Measurements from ENCODE around the gene FKBP11. TPM values are rescaled to one million over a fixed set of nuclear protein-coding genes. Genes with fewer than 3 reads are reported as not detected.

The FKBP11 gene
- total RNA-seq, 1 experiment from 2014 or later = 25.5 TPM

DNA sequence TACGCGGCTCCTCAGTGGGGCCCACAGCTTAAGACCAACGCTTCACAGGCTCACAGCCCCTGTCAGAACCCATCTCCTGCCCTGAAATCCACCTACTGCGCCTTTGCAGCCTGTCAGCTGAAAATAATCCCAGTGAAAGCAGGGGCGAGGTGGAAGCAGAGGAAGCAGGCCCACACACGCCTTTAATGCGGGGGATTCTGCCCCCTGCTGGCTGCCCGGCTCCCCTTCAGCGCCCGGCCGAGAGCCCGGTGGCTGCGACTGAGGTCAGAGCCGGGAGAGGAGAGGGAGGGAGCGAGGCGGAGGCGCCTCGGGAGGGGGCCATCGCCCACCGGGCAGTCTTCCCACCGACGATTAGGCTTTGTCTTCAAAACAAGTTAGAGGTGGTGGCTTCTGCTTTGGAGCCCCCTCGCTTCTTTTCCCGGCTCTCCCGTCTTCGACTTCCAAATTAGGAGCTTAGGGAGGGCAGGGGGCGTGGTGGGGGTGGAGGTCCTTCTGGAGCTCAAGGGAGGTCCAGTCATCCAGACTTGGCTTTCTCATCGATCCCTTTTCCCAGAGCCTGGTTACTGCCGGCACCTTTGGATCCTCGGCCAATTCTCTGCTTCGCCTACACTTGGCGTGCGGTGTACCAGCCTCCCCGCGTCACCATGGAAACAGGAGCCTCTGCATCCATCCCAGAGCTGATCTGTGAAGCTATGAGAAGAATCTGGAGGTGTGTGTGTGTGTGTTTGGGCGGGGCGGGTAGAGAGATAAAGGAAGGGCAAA is 34.5 kb downstream of the FKBP11 start:
- Histone ChIP-seq H2AFZ (no peak overlapping the region), H3K27me3 (ENCODE audit: insufficient read depth, low read depth) (peaks cover 7% of the 10 kb centered on the region; the same call in 1 of the 2 replicates), H3K4me2 (peak overlapping the region; percentile 55), H3K9me2 (ENCODE audit: insufficient read depth) (no peaks in the 10 kb centered on the region), H4K20me1 (ENCODE audit: insufficient read depth) (no peaks in the 10 kb centered on the region), H3K4me3 (no peak overlapping the region), H3K79me2 (ENCODE audit: low read depth) (no peaks in the 10 kb centered on the region), H3K27ac (no peak overlapping the region), H3F3A (ENCODE audit: insufficient read depth, low read depth) (no peaks in the 10 kb centered on the region; the same call in 1 of the 2 replicates), H3K4me1 (replicated peaks; ENCODE audit: insufficient read depth) (no peaks in the 10 kb centered on the region), H3K9me3 (ENCODE audit: insufficient read depth, low read depth) (no peaks in the 10 kb centered on the region), H3K36me3 (ENCODE audit: low read depth) (no peaks in the 10 kb centered on the region)
- ChIA-PET POLR2A (ENCODE audit: unreplicated experiment) (interaction anchor here (0.6 kb wide), 1 partner anchor 25 kb away, joined by 5 read pairs; no protein-coding TSS in a partner anchor), CTCF (interaction anchor here (0.6 to 2.3 kb wide), 9 partner anchors 16 to 151 kb away, joined by 3 to 19 read pairs (median 4); partner anchors contain the start of genes ARF3 and DDX23)
- peak; percentile 41 to 78 for DNase-seq
- BruUV-seq (replicated peaks) = no TSS peak
- no peak for TF ChIP-seq EZH2 (IDR thresholded peaks at IDR 0.05; ENCODE audit: low read depth)
- TF ChIP-seq, protein P1, sequence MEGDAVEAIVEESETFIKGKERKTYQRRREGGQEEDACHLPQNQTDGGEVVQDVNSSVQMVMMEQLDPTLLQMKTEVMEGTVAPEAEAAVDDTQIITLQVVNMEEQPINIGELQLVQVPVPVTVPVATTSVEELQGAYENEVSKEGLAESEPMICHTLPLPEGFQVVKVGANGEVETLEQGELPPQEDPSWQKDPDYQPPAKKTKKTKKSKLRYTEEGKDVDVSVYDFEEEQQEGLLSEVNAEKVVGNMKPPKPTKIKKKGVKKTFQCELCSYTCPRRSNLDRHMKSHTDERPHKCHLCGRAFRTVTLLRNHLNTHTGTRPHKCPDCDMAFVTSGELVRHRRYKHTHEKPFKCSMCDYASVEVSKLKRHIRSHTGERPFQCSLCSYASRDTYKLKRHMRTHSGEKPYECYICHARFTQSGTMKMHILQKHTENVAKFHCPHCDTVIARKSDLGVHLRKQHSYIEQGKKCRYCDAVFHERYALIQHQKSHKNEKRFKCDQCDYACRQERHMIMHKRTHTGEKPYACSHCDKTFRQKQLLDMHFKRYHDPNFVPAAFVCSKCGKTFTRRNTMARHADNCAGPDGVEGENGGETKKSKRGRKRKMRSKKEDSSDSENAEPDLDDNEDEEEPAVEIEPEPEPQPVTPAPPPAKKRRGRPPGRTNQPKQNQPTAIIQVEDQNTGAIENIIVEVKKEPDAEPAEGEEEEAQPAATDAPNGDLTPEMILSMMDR (conservative IDR thresholded peaks at IDR 0.05) = peak; percentile 90
- intact Hi-C loops (cut with micrococcal nuclease; ENCODE audit: unreplicated experiment) = loop anchor here (1.0 kb wide), 1 partner anchor 38 kb away; no protein-coding TSS in a partner anchor

DNA sequence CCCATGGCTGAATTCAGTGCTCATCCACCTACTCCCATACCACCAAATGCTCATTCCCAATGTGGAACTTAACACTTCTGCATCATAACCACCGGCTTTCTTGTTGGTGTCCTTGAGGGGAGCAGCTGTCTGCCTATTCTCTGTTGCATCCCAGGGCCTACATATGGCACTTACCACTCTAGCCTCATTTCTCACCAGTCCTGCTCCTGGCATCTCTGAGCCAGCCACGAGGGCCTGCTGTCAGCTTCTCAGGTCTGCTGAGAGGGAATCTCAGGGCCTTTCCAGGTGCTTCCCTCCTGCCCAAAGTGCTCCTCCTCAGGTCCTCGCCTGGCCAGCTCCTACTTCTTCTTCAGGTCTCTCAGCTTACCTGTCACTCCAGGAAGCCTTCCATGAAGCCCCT is 35.6 kb downstream of the FKBP11 start:
- no peaks in the 10 kb centered on the region for H4K20me1 ChIP-seq (ENCODE audit: insufficient read depth)
- TF ChIP-seq, protein P1 (conservative IDR thresholded peaks at IDR 0.05) = no peak
- TF ChIP-seq EZH2 (IDR thresholded peaks at IDR 0.05; ENCODE audit: low read depth) = no peak
- no peak for DNase-seq
- no peaks in the 10 kb centered on the region for H3K36me3 ChIP-seq (ENCODE audit: low read depth)
- no peaks in the 10 kb centered on the region for H3K4me1 ChIP-seq (replicated peaks; ENCODE audit: insufficient read depth)
- H3F3A ChIP-seq (ENCODE audit: insufficient read depth, low read depth) = no peaks in the 10 kb centered on the region; the same call in 1 of the 2 replicates
- peaks cover 7% of the 10 kb centered on the region; the same call in 1 of the 2 replicates for H3K27me3 ChIP-seq (ENCODE audit: insufficient read depth, low read depth)
- no peaks in the 10 kb centered on the region for H3K79me2 ChIP-seq (ENCODE audit: low read depth)
- no peak overlapping the region for H3K4me2 ChIP-seq
- intact Hi-C loops (cut with micrococcal nuclease; ENCODE audit: unreplicated experiment) = loop anchor here (1.0 kb wide), 1 partner anchor 36 kb away; no protein-coding TSS in a partner anchor
- H3K9me3 ChIP-seq (ENCODE audit: insufficient read depth, low read depth) = no peaks in the 10 kb centered on the region
- no peaks in the 10 kb centered on the region for H3K9me2 ChIP-seq (ENCODE audit: insufficient read depth)
- CTCF ChIA-PET = interaction anchor here (0.7 kb wide), 2 partner anchors 35 to 36 kb away, joined by 3 to 7 read pairs; no protein-coding TSS in a partner anchor
- H3K27ac ChIP-seq = no peak overlapping the region
- no peak overlapping the region for H3K4me3 ChIP-seq
- H2AFZ ChIP-seq = no peak overlapping the region
- POLR2A ChIA-PET (ENCODE audit: unreplicated experiment) = no interaction called here
- BruUV-seq (replicated peaks) = no TSS peak

DNA sequence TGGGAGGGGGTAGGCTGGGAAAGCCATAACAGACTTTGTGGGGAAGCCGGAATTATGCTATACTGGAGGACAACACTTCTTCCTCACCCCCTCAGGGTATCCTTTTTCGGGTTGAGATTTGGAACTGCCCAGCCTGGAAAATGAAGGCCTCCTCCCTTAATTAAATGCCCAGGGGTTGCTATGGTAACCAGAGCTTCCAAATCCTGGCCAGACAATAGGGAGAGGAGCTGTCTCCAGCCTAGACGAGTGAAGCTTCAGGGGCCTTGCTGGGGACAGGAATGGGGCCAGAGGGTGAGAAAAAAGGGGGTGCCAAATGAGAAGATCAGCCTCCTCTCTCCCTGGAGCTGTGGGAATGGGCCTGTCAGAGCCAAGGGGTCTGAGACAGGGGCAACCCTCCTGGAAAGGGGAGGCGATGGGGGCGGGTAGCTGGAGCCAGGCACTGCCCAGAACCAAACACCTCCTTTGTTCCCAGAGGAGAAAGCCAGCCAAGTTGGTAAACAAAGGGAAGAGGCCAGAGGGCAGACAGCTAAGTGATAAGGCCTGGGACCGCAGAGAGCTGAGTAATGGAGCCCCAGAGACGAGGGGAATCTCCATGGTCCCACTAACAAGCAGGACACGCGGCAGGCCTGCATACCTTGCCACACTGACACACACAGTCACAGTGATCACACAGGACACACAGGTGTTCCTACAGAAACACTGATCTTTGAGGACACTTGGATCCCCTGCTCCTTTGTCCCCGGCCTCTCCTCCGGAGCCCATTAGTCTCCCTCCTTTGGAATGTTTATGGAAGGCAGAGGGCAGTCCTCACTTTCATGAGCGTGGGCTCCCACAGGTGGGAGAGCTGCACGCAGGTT is 41.8 kb downstream of the FKBP11 start:
- no peak overlapping the region for H3K4me3 ChIP-seq
- no peak overlapping the region; the same call in 1 of the 2 replicates for H2AFZ ChIP-seq
- DNase-seq = peak; percentile 39 to 41
- H3K27ac ChIP-seq = peak overlapping the region; percentile 79; the same call in 1 of the 2 replicates
- no peaks in the 10 kb centered on the region for H3K9me3 ChIP-seq (ENCODE audit: insufficient read depth, low read depth)
- TF ChIP-seq, protein P1 (conservative IDR thresholded peaks at IDR 0.05) = no peak
- no peak for TF ChIP-seq EZH2 (IDR thresholded peaks at IDR 0.05; ENCODE audit: low read depth)
- no TSS peak for BruUV-seq (replicated peaks)
- no peaks in the 10 kb centered on the region for H3K9me2 ChIP-seq (ENCODE audit: insufficient read depth)
- H3K4me1 ChIP-seq (replicated peaks; ENCODE audit: insufficient read depth) = peaks cover 30% of the 10 kb centered on the region
- H4K20me1 ChIP-seq (ENCODE audit: insufficient read depth) = no peaks in the 10 kb centered on the region
- H3K27me3 ChIP-seq (ENCODE audit: insufficient read depth, low read depth) = no peaks in the 10 kb centered on the region
- POLR2A ChIA-PET (ENCODE audit: unreplicated experiment) = interaction anchor here (0.6 to 0.9 kb wide), 4 partner anchors 20 to 69 kb away, joined by 3 to 5 read pairs (median 3); no protein-coding TSS in a partner anchor
- CTCF ChIA-PET = interaction anchor here (0.9 to 1.2 kb wide), 2 partner anchors 16 to 31 kb away, joined by 3 to 6 read pairs; no protein-coding TSS in a partner anchor
- peak overlapping the region; percentile 84 for H3K4me2 ChIP-seq
- no peaks in the 10 kb centered on the region for H3K36me3 ChIP-seq (ENCODE audit: low read depth)
- H3F3A ChIP-seq (ENCODE audit: insufficient read depth, low read depth) = peaks cover 4% of the 10 kb centered on the region; the same call in 1 of the 2 replicates
- no peaks in the 10 kb centered on the region for H3K79me2 ChIP-seq (ENCODE audit: low read depth)
- intact Hi-C loops (cut with micrococcal nuclease; ENCODE audit: unreplicated experiment) = no loop called here

Measured in PC-9 (cell line).